Choroid plexus epithelial cell (primary cell): Measurements from ENCODE around the gene PRSS33.
A peak's percentile ranks its signal among the peaks of the same experiment; 100 is the strongest.

ENCODE experiments used
- DNase-seq: peaks from one replicate; pipeline ENCODE4 v3.0.0-alpha.2; 2010; ENCODE audit warnings: low read depth
- H3K4me3 ChIP-seq: 2 replicates; pipeline ENCODE4 v1.5.1; 2011; ENCODE audit warnings: low read depth, mild to moderate bottlenecking, control low read depth, low read length, moderate library complexity
- TF ChIP-seq, protein P1 (sequence below): conservative IDR thresholded peaks from 2 replicates; pipeline ENCODE4 v1.5.1; 2011; ENCODE audit warnings: low read depth, mild to moderate bottlenecking, control low read depth, inconsistent platforms, low read length, moderate library complexity

PRSS33 gene

DNA sequence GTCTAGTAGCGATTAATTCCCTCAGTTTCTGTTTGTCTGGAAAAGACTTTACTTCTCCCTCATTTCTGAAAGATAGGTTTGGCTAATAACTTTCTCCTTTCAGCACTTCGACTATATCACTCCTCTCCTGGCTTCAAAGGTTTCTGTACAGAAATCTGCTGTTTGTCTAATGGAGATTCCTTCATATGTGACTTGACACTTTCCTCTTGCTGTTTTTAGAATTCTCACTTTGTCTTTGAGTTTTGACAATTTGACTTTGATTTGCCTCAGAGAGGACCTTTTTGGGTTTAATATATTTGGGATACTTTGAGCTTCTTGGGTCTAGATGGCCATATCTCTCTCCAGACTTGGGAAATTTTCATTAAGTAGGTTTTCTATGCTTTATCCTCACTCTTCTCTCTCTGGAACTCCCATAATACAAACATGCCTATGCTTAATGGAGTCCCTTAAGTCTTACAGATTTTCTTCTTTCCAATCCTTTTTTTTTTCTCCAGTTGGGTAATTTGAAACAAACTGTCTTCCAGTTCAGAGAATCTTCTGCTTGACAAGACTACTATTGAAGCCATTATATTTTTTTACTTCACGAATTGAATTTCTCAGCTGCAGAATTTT is 21.9 kb upstream of the PRSS33 start:
- TF ChIP-seq, protein P1, sequence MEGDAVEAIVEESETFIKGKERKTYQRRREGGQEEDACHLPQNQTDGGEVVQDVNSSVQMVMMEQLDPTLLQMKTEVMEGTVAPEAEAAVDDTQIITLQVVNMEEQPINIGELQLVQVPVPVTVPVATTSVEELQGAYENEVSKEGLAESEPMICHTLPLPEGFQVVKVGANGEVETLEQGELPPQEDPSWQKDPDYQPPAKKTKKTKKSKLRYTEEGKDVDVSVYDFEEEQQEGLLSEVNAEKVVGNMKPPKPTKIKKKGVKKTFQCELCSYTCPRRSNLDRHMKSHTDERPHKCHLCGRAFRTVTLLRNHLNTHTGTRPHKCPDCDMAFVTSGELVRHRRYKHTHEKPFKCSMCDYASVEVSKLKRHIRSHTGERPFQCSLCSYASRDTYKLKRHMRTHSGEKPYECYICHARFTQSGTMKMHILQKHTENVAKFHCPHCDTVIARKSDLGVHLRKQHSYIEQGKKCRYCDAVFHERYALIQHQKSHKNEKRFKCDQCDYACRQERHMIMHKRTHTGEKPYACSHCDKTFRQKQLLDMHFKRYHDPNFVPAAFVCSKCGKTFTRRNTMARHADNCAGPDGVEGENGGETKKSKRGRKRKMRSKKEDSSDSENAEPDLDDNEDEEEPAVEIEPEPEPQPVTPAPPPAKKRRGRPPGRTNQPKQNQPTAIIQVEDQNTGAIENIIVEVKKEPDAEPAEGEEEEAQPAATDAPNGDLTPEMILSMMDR: no peak
- DNase-seq: no peak
- no peak overlapping the region for H3K4me3 ChIP-seq

DNA sequence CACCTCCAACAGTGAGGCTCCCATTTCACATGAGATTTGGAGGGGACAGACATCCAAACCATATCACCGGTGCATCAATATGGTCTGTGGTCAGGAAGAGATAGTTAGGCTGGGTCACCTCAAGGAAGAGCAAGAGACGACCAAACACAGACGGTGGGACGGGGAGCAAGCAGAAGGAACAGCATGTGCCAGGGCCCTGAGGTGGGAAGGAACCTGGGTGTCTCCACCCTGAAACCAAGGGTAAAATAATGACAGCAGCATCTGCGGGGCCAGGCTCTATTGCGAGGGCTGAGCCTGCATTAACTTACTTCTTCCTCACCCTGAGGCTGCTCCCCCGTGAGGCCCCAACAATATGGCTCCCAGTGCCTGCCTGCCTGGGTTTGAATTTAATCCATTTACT is 20.8 kb upstream of the PRSS33 start:
- no peak for DNase-seq
- H3K4me3 ChIP-seq: no peak overlapping the region
- TF ChIP-seq, protein P1: no peak

DNA sequence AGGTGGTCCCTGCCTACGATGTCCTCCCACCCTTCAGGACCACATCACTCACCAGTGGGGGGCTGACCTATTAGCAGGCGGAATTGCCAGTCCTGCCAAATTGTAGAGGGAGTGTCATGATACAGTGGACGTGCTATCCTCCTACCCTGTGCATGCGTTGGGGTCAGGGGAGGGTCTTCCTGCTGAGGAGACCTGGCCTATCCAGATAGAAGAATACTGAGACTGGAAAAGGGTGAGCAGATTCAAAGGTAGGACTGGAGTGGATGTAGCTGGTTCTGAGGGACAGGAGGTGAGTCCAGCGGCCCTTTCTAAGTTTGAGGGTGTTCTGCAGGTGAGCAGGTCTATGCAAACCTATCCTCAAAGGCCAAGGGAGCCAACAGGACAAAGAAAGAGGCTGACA is 18.9 kb upstream of the PRSS33 start:
- TF ChIP-seq, protein P1: no peak
- DNase-seq: no peak
- no peak overlapping the region for H3K4me3 ChIP-seq

DNA sequence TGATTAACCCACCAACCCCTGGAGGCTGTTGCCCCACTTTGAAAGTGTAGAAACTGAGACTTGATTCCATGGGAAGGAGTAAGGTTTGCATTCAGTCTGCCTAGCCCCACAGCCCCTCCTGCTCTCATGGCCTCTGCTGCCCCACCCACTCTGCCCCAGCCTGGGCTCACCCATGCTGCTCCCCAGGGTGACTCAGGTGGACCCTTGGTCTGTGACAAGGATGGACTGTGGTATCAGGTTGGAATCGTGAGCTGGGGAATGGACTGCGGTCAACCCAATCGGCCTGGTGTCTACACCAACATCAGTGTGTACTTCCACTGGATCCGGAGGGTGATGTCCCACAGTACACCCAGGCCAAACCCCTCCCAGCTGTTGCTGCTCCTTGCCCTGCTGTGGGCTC is 17.4 kb upstream of the PRSS33 start:
- H3K4me3 ChIP-seq: no peak overlapping the region
- TF ChIP-seq, protein P1: no peak
- DNase-seq: no peak

DNA sequence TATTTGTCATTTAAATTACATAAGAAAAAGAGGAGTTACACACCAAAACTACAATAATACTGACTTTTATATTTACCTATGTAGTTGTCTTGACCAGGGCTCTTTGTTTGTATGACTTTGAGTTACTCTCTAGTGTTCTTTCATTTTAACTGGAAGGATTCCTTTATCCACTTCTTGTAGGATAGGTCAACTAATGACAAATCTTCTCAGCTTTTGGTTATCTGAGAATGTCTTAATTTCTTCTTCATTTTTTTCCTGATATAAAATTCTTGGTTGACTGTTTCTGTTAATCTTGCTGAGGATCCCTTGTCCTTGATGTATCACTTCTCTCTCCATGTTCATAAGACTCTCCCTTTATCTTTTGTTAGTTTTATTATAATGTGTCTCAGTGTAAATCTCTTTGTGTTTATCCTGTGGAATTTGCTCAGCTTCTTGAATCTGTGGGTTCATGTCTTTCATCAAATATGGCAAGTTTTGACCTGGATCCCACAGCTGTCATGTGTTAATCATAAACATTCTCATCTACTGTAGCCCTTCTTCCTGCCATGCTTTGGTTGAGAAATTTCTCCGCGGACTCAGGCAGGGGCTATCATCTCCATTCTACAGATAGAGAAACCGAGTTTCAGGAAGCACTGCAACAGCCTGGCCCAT is 16.3 kb upstream of the PRSS33 start:
- TF ChIP-seq, protein P1: no peak
- H3K4me3 ChIP-seq: no peak overlapping the region
- DNase-seq: no peak

DNA sequence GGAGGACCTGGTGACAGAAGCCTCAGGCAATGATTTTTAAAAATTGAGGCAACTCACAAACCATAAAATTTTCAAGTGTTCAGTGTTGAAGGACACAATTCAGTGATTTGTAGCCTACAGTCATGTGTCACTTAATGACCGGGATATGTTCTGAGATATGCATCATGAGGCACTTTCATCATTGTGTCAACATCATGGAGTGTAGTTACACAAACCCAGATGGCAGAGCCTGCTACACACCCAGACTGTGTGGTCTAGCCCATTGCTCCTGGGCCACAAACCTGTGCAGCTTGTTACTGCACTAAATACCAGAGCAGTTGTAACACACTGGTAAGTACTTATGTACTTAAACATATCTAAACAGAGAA is 12.5 kb upstream of the PRSS33 start:
- TF ChIP-seq, protein P1: no peak
- DNase-seq: peak; percentile 19
- no peak overlapping the region for H3K4me3 ChIP-seq
